Stomach (tissue), 9 donors: Measurements from ENCODE around the gene PRR23E. TPM values are rescaled to one million over a fixed set of nuclear protein-coding genes. Genes with fewer than 3 reads are reported as not detected.

Source experiments
- DNase-seq, 2 donors: peaks; one replicate each; pipeline versions ENCODE4 v3.0.0 to v3.0.0-alpha.2; 2013 to 2019
- H3K27ac ChIP-seq, 5 donors: fragments of 200-600 bp in 4 of 5; sonication (generic) in 4 of 5; one replicate each; pipeline ENCODE4 v1.5.1; 2013 to 2019; ENCODE audit warnings: mild to moderate bottlenecking in 1 of 5, moderate library complexity in 1 of 5
- H3K27me3 ChIP-seq, 3 donors: fragments of 200-600 bp; sonication (generic); one replicate each; pipeline ENCODE4 v1.5.1; 2017 to 2019; ENCODE audit warnings: mixed run types in 1 of 3
- H3K36me3 ChIP-seq, 4 donors: fragments of 200-600 bp; sonication (generic); 1 replicate in 3 of 4; 2 replicates in 1 of 4; pipeline ENCODE4 v1.5.1; 2016 to 2019
- H3K4me1 ChIP-seq, 4 donors: fragments of 200-600 bp; sonication (generic); one replicate each; pipeline ENCODE4 v1.5.1; 2016 to 2019
- H3K4me3 ChIP-seq, 4 donors: fragments of 200-600 bp; sonication (generic) in 3 of 4; one replicate each; pipeline ENCODE4 v1.5.1; 2016 to 2019; ENCODE audit warnings: mild to moderate bottlenecking in 1 of 4
- H3K9me3 ChIP-seq, 4 donors: fragments of 200-600 bp; sonication (generic); one replicate each; pipeline ENCODE4 v1.5.1; 2016 to 2019
- CTCF ChIP-seq, 7 experiments: fragments of 450-650 bp in 4 of 7; fragments of 200-600 bp in 3 of 7; sonication (generic) in 3 of 7; IDR thresholded peaks; one replicate each; pipeline ENCODE4 v1.5.1; 2016 to 2019; ENCODE audit warnings: antibody characterized with exemption in 7 of 7, control low read depth in 2 of 7, mild to moderate bottlenecking in 1 of 7
- EP300 ChIP-seq: sonication (generic); formaldehyde crosslinking; IDR thresholded peaks from one replicate; pipeline ENCODE4 v1.6.1; 2017; ENCODE audit warnings: antibody characterized with exemption
- POLR2A ChIP-seq, 4 donors: fragments of 450-650 bp; IDR thresholded peaks; one replicate each; pipeline ENCODE4 v1.6.1; 2016; ENCODE audit warnings: antibody characterized with exemption in 4 of 4, control low read depth in 2 of 4, mild to moderate bottlenecking in 1 of 4, moderate library complexity in 1 of 4
- POLR2AphosphoS5 ChIP-seq, 3 donors: sonication (generic); formaldehyde crosslinking; IDR thresholded peaks; one replicate each; pipeline ENCODE4 v1.6.1; 2016; ENCODE audit warnings: antibody characterized with exemption in 3 of 3
- WGBS, 5 donors: extraction: QIAGEN DNeasy Blood & Tissue Kit in 3 of 5; methylation state at CpG; one replicate each; pipeline versions ENCODE4 v1.1.5 to v1.1.7; 2013 to 2018; 5-methylcytosine and 5-hydroxymethylcytosine counted together
- intact Hi-C: fragments of 100-400 bp; cut with DNase I; formaldehyde crosslinking; loops from one replicate; pipeline ENCODE4 v1.15.1; 2023; ENCODE audit warnings: low total_unique reads
- polyA plus RNA-seq, 3 donors: library from polyadenylated mRNA; stranded (reverse); fragments of 200-250 nt; gene quantifications; one replicate each; pipeline ENCODE4 v1.2.3, GENCODE V29; 2013
- total RNA-seq, 5 donors: library from RNA; depleted of rRNA; stranded (reverse); fragments of >200 nt; gene quantifications; one replicate each; pipeline versions ENCODE4 v1.1.0 to v1.2.3, GENCODE V29; 2014 to 2016
- donor health status: healthy with polysubstance abuse.
- donor health status: Bipolar disorder and iron deficiency.
- donor health status: healthy.

Gene PRR23E
- total and polyA plus RNA-seq, 8 donors = not detected

GRCh38 chr3:127214975-127215374, 22.0 kb downstream of the PRR23E start:
- peaks cover 0 to 36% (median 18%) of the 10 kb centered on the region in 3 donors for H3K27me3 ChIP-seq
- no peak for TF ChIP-seq POLR2A (IDR thresholded peaks at IDR 0.05)
- TF ChIP-seq CTCF (IDR thresholded peaks at IDR 0.05) = no peak
- TF ChIP-seq EP300 = no peak
- TF ChIP-seq POLR2AphosphoS5 (IDR thresholded peaks at IDR 0.05) = no peak
- intact Hi-C loops = no loop called here
- 30 to 42% (median 34%) methylated on average over 3 of the region's 3 CpGs for WGBS, 5 donors
- H3K36me3 ChIP-seq = no peaks in the 10 kb centered on the region
- no peak overlapping the region for H3K27ac ChIP-seq
- no peak for DNase-seq
- H3K4me3 ChIP-seq = no peak overlapping the region
- no peaks in the 10 kb centered on the region for H3K9me3 ChIP-seq
- H3K4me1 ChIP-seq = no peaks in the 10 kb centered on the region

- H3K4me1 ChIP-seq = no peaks in the 10 kb centered on the region
- H3K36me3 ChIP-seq = no peaks in the 10 kb centered on the region
- intact Hi-C loops = no loop called here
- no peaks in the 10 kb centered on the region for H3K9me3 ChIP-seq
- 43 to 53% (median 47%) methylated on average over 8 of the region's 8 CpGs for WGBS, 5 donors
- peaks cover 0 to 34% (median 20%) of the 10 kb centered on the region in 3 donors for H3K27me3 ChIP-seq
- no peak for DNase-seq
- no peak overlapping the region for H3K4me3 ChIP-seq
- H3K27ac ChIP-seq = no peak overlapping the region
- TF ChIP-seq EP300 (no peak), POLR2AphosphoS5 (IDR thresholded peaks at IDR 0.05) (no peak), CTCF (IDR thresholded peaks at IDR 0.05) (no peak), POLR2A (IDR thresholded peaks at IDR 0.05) (no peak)
Measured at GRCh38 chr3:127215714-127216414, 22.9 kb downstream of the PRR23E start.

GRCh38 chr3:127216415-127217261, 23.7 kb downstream of the PRR23E start:
- H3K9me3 ChIP-seq = no peaks in the 10 kb centered on the region
- 78 to 85% (median 82%) methylated on average over 16 of the region's 16 CpGs for WGBS, 5 donors
- DNase-seq = no peak
- intact Hi-C loops = no loop called here
- TF ChIP-seq POLR2AphosphoS5 (IDR thresholded peaks at IDR 0.05) (no peak), CTCF (IDR thresholded peaks at IDR 0.05) (no peak), EP300 (no peak), POLR2A (IDR thresholded peaks at IDR 0.05) (no peak)
- no peaks in the 10 kb centered on the region for H3K4me1 ChIP-seq
- H3K4me3 ChIP-seq = no peak overlapping the region
- no peaks in the 10 kb centered on the region for H3K36me3 ChIP-seq
- H3K27ac ChIP-seq = no peak overlapping the region
- peaks cover 0 to 37% (median 27%) of the 10 kb centered on the region in 3 donors for H3K27me3 ChIP-seq

GRCh38 chr3:127217596-127218453, 24.9 kb downstream of the PRR23E start:
- Histone ChIP-seq H3K36me3 (no peaks in the 10 kb centered on the region), H3K27ac (no peak overlapping the region), H3K27me3 (peaks cover 0 to 45% (median 27%) of the 10 kb centered on the region in 3 donors), H3K4me1 (no peaks in the 10 kb centered on the region), H3K4me3 (no peak overlapping the region), H3K9me3 (no peaks in the 10 kb centered on the region)
- TF ChIP-seq EP300 = no peak
- TF ChIP-seq POLR2A (IDR thresholded peaks at IDR 0.05) = no peak
- no peak for TF ChIP-seq CTCF (IDR thresholded peaks at IDR 0.05)
- TF ChIP-seq POLR2AphosphoS5 (IDR thresholded peaks at IDR 0.05) = no peak
- WGBS, 5 donors = 61 to 75% (median 70%) methylated on average over 9 of the region's 9 CpGs
- intact Hi-C loops = no loop called here
- no peak for DNase-seq
